Caco-2 (cell line): ENCODE results near the gene CYP24A1. TPM values are rescaled to one million over a fixed set of nuclear protein-coding genes. Genes with fewer than 3 reads are reported as not detected.
A peak's percentile ranks its signal among the peaks of the same experiment; 100 is the strongest.

ENCODE experiments used
- BruUV-seq: library from RNA; stranded (reverse); fragments of 400-500 nt; replicated peaks from 2 replicates; lab custom pipeline; 2021; lab: Mats Ljungman, UMichigan
- CTCF ChIA-PET: fragments of 300-600 bp; sonication (Branson Sonifier 250); formaldehyde crosslinking; loops from one replicate; lab custom pipeline; 2022; ENCODE audit warnings: antibody characterized with exemption; lab: Charles Lee
- POLR2A ChIA-PET: fragments of 300-600 bp; sonication (Branson Sonifier 250); formaldehyde crosslinking; loops from one replicate; lab custom pipeline; 2022; ENCODE audit warnings: antibody characterized with exemption; lab: Charles Lee
- DNase-seq, 2 experiments: peaks; one replicate each; pipeline versions ENCODE4 v3.0.0 to v3.0.0-alpha.2; 2020 to 2022
- H3K27me3 ChIP-seq: replicated peaks from 2 replicates; pipeline ENCODE4 v1.6.0; 2011; ENCODE audit warnings: low read length; ENCODE audit not compliant: control insufficient read depth, insufficient read depth
- H3K36me3 ChIP-seq: 2 replicates; pipeline ENCODE4 v1.5.1; 2011; ENCODE audit warnings: low read length; ENCODE audit not compliant: control insufficient read depth, insufficient read depth
- H3K4me1 ChIP-seq: fragments of 250-450 bp; sonication (Bioruptor Pico); 2 replicates; pipeline ENCODE4 v1.5.1; 2020; ENCODE audit warnings: mild to moderate bottlenecking
- H3K4me3 ChIP-seq: 2 replicates; pipeline ENCODE4 v1.5.1; 2011; ENCODE audit warnings: low read depth, mild to moderate bottlenecking, control low read depth, low read length
- H3K9me3 ChIP-seq: fragments of 250-450 bp; sonication (Bioruptor Pico); 2 replicates; pipeline ENCODE4 v1.5.1; 2020; ENCODE audit warnings: mild to moderate bottlenecking, moderate library complexity
- H3K27ac Mint-ChIP-seq: one replicate; pipeline ENCODE4 v1.8.0; 2022; ENCODE audit warnings: mixed read lengths; ENCODE audit not compliant: unreplicated experiment
- H3K27me3 Mint-ChIP-seq: one replicate; pipeline ENCODE4 v1.8.0; 2022; ENCODE audit warnings: mixed read lengths; ENCODE audit not compliant: insufficient read depth, unreplicated experiment
- H3K36me3 Mint-ChIP-seq: one replicate; pipeline ENCODE4 v1.8.0; 2022; ENCODE audit warnings: mild to moderate bottlenecking, mixed read lengths; ENCODE audit not compliant: insufficient read depth, unreplicated experiment
- H3K4me1 Mint-ChIP-seq: one replicate; pipeline ENCODE4 v1.8.0; 2022; ENCODE audit warnings: low read depth, mixed read lengths; ENCODE audit not compliant: unreplicated experiment
- H3K4me3 Mint-ChIP-seq: one replicate; pipeline ENCODE4 v1.8.0; 2022; ENCODE audit warnings: mild to moderate bottlenecking, moderate library complexity, mixed read lengths; ENCODE audit not compliant: unreplicated experiment
- H3K9me3 Mint-ChIP-seq: one replicate; pipeline ENCODE4 v1.8.0; 2022; ENCODE audit warnings: mixed read lengths; ENCODE audit not compliant: unreplicated experiment
- intact Hi-C: fragments of 100-400 bp; cut with micrococcal nuclease; formaldehyde crosslinking; loops from one replicate; pipeline ENCODE4 v1.10.0; 2022; ENCODE audit not compliant: unreplicated experiment
- total RNA-seq: library from RNA; stranded (reverse); gene quantifications from 2 replicates; pipeline ENCODE4 v1.2.3, GENCODE V29; 2022
- TF ChIP-seq, protein P1 (sequence below), 2 experiments: fragments of 200-600 bp in 1 of 2; IDR thresholded peaks; 1 replicate in 1 of 2; 2 replicates in 1 of 2; pipeline versions ENCODE4 v1.5.1 to v1.8.0; 2011 to 2022; ENCODE audit warnings: antibody characterized with exemption in 1 of 2, control low read depth in 1 of 2, inconsistent platforms in 1 of 2, low read depth in 1 of 2, low read length in 1 of 2, mild to moderate bottlenecking in 1 of 2, moderate library complexity in 1 of 2; ENCODE audit not compliant: insufficient read depth in 1 of 2, severe bottlenecking in 1 of 2, unreplicated experiment in 1 of 2

CYP24A1 gene
- total RNA-seq, 1 experiment from 2014 or later: 3.7 TPM

DNA sequence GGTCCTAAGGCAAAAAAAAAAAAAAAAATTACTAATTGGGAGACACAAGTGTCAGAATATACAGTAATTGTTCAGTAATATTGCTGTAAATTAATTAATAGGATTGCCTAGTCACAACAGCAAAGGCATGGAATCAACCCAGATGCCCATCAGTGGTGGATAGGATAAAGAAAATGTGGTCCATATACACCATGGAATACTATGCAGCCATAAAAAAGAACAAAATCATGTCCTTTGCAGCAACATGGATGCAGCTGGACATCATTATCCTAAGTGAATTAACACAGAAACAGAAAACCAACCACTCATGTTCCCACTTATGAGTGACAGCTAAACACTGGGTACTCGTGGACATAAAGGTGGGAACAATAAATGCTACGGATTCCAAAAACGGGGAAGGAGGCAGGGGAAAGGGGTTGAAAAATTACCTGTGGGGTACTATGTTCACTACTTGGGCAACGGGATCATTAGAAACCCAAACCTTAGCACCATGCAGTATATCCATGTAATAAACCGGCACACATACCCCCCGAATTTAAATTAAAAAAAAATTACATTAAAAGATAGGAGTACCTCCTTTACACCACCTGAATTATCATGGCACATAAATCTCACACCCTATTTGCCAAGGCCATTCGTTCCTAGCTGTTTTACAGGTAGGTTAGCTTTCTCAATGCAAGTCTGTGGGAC is 33.4 kb upstream of the CYP24A1 start:
- H3K4me1 Mint-ChIP-seq: peaks cover 6% of the 10 kb centered on the region
- POLR2A ChIA-PET: interaction anchor here (0.6 kb wide), 2 partner anchors 160 to 453 kb away, joined by 3 to 4 read pairs; no protein-coding TSS in a partner anchor
- H3K36me3 Mint-ChIP-seq: peaks cover 4% of the 10 kb centered on the region
- H3K4me3 Mint-ChIP-seq: peak overlapping the region; percentile 70
- no peaks in the 10 kb centered on the region for H3K36me3 ChIP-seq
- no peak for DNase-seq
- no peaks in the 10 kb centered on the region for H3K9me3 Mint-ChIP-seq
- H3K4me1 ChIP-seq: peaks cover 9% of the 10 kb centered on the region
- H3K4me3 ChIP-seq: peak overlapping the region; percentile 93
- no peaks in the 10 kb centered on the region for H3K27me3 ChIP-seq
- CTCF ChIA-PET: interaction anchor here (0.7 to 2.4 kb wide), 15 partner anchors 8 to 440 kb away, joined by 3 to 17 read pairs (median 5); no protein-coding TSS in a partner anchor
- H3K9me3 ChIP-seq: no peaks in the 10 kb centered on the region
- TF ChIP-seq, protein P1, sequence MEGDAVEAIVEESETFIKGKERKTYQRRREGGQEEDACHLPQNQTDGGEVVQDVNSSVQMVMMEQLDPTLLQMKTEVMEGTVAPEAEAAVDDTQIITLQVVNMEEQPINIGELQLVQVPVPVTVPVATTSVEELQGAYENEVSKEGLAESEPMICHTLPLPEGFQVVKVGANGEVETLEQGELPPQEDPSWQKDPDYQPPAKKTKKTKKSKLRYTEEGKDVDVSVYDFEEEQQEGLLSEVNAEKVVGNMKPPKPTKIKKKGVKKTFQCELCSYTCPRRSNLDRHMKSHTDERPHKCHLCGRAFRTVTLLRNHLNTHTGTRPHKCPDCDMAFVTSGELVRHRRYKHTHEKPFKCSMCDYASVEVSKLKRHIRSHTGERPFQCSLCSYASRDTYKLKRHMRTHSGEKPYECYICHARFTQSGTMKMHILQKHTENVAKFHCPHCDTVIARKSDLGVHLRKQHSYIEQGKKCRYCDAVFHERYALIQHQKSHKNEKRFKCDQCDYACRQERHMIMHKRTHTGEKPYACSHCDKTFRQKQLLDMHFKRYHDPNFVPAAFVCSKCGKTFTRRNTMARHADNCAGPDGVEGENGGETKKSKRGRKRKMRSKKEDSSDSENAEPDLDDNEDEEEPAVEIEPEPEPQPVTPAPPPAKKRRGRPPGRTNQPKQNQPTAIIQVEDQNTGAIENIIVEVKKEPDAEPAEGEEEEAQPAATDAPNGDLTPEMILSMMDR (IDR thresholded peaks at IDR 0.05; ENCODE audit: insufficient read depth in 1 of 2, low read depth in 1 of 2, low read length in 1 of 2, severe bottlenecking in 1 of 2, unreplicated experiment in 1 of 2): no peak
- no TSS peak for BruUV-seq
- H3K27ac Mint-ChIP-seq: peak overlapping the region; percentile 99
- H3K27me3 Mint-ChIP-seq: peaks cover 4% of the 10 kb centered on the region
- intact Hi-C loops: no loop called here

DNA sequence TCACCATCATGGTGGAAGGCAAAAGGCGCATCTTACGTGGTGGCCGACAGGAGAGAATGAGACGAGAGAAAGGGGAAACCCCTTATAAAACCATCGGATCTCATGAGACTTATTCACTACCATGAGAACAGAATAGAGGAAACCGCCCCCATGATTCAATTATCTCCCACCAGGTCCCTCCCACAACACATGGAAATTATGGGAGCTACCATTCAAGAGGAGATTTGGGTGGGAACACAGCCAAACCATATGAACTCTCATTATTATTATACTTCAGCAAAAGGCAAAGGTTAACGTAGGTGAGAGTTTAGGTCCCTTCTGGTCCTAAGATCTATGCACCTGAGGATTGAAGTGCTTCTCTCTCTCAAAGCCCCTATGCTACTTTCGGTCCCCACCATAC is 31.7 kb upstream of the CYP24A1 start:
- no TSS peak for BruUV-seq
- POLR2A ChIA-PET: interaction anchor here (0.7 kb wide), 1 partner anchor 72 kb away, joined by 3 read pairs; no protein-coding TSS in a partner anchor
- Mint-ChIP-seq H3K27ac (no peak overlapping the region), H3K27me3 (peaks cover 4% of the 10 kb centered on the region), H3K36me3 (peaks cover 4% of the 10 kb centered on the region), H3K4me3 (no peak overlapping the region), H3K4me1 (peaks cover 6% of the 10 kb centered on the region), H3K9me3 (no peaks in the 10 kb centered on the region)
- Histone ChIP-seq H3K27me3 (no peaks in the 10 kb centered on the region; the same call in 1 of the 2 replicates), H3K36me3 (no peaks in the 10 kb centered on the region), H3K4me1 (peaks cover 14% of the 10 kb centered on the region), H3K9me3 (no peaks in the 10 kb centered on the region), H3K4me3 (no peak overlapping the region)
- intact Hi-C loops: no loop called here
- DNase-seq: no peak
- TF ChIP-seq, protein P1 (IDR thresholded peaks at IDR 0.05; ENCODE audit: insufficient read depth in 1 of 2, low read depth in 1 of 2, low read length in 1 of 2, severe bottlenecking in 1 of 2, unreplicated experiment in 1 of 2): no peak
- CTCF ChIA-PET: no interaction called here

DNA sequence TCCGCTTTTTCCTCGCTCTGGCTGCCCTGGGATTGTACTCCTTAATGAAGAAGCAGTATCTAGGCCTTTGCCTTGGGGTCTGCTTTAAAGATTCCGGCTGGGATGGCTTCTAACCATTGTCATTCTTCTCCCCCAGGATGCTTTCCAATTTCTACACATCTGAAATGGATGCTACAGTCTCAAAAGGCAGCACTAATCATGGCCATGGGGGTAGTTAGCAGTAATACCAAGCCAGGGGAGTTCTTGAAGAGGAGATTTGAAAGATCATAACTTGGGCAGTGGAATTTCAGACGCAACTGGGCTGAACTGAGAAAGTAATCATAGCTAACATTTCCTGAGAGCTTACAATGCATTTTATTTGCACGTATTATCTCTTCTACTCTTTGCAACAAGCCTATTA is 30.7 kb upstream of the CYP24A1 start:
- intact Hi-C loops: no loop called here
- H3K27me3 ChIP-seq: no peaks in the 10 kb centered on the region; the same call in 1 of the 2 replicates
- CTCF ChIA-PET: interaction anchor here (1.9 kb wide), 1 partner anchor 108 kb away, joined by 4 read pairs; no protein-coding TSS in a partner anchor
- Mint-ChIP-seq H3K4me3 (no peak overlapping the region), H3K9me3 (no peaks in the 10 kb centered on the region), H3K27ac (no peak overlapping the region), H3K36me3 (peaks cover 4% of the 10 kb centered on the region), H3K27me3 (peaks cover 4% of the 10 kb centered on the region), H3K4me1 (peaks cover 6% of the 10 kb centered on the region)
- H3K36me3 ChIP-seq: no peaks in the 10 kb centered on the region
- H3K9me3 ChIP-seq: no peaks in the 10 kb centered on the region
- TF ChIP-seq, protein P1 (IDR thresholded peaks at IDR 0.05; ENCODE audit: insufficient read depth in 1 of 2, low read depth in 1 of 2, low read length in 1 of 2, severe bottlenecking in 1 of 2, unreplicated experiment in 1 of 2): no peak
- BruUV-seq: no TSS peak
- POLR2A ChIA-PET: no interaction called here
- no peak for DNase-seq
- H3K4me1 ChIP-seq: peaks cover 14% of the 10 kb centered on the region
- H3K4me3 ChIP-seq: no peak overlapping the region
